HK-2 (cell line): ENCODE data around the gene FIBCD1.

Source experiments
- DNase-seq: peaks from one replicate; pipeline ENCODE4 v3.0.0-alpha.2; 2018; ENCODE audit not compliant: unreplicated experiment

The FIBCD1 gene

GRCh38 chr9:130895038-130895437, 44.0 kb downstream of the FIBCD1 start:
- DNase-seq: no peak

- no peak for DNase-seq
Measured at GRCh38 chr9:130894546-130894945, 44.5 kb downstream of the FIBCD1 start.

DNA sequence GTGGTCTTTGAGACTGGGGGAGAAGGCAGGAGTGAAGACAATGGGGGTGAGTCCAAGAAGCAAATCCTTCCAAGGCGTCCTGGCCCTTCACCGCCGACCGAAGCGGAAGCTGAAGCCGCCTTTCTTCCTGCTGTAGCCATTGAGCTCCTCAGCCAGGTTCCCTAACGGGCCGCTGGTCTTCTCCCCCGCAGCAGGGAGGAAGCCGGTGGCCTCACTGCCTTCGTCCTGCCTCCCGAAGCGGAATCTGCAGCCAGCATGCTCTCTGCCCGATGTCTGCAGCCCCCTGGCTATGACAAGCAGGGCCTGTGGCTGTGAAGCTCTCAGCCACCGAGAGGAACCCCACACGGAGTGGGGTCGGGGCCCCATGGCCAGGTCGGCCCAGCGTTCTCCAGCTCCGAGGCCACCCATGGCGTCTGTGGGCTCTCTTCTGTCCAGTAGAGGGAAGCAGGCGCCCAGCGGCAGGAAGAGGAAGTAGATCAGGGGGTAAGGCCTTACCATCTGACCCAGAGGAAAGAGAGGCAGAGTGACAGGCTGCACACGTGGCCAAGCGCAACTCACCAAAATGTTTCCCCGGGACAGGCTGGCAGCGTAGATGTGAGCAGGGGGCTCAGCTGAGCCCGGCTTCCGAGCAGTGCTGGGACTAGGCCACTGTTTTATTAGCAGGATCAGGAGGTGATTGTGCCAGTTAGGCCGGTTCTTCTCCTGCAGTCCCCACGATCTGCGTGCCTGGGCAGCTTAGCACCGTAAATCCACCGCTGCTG, 45.5 kb downstream of the FIBCD1 start:
- DNase-seq: no peak

- no peak for DNase-seq
Measured at GRCh38 chr9:130892477-130893304, 46.4 kb downstream of the FIBCD1 start.

GRCh38 chr9:130891688-130892476, 47.2 kb downstream of the FIBCD1 start:
- no peak for DNase-seq

GRCh38 chr9:130890870-130891687, 48.0 kb downstream of the FIBCD1 start:
- no peak for DNase-seq

DNA sequence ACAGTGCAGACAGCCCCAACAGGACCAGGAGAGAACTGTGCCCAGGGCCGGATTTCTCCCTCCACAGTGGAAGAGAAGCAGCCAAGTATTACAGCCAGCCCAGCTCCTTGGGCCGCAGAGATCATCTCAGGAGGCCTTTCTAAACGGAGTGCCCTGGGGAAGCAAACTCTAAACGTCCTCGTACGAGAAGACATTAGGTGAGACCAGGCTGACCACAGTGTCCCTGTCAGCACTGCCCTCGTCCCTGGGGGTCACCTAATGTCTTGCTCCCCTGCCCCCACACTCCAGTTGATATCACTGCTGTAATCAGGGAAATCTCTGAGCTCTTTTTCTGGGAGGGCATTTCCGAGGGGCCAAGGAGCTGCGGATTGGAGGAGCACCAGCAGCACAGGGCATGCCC, 48.9 kb downstream of the FIBCD1 start:
- DNase-seq: no peak

GRCh38 chr9:130888146-130888885, 50.7 kb downstream of the FIBCD1 start:
- DNase-seq: no peak

GRCh38 chr9:130887494-130888144, 51.4 kb downstream of the FIBCD1 start:
- DNase-seq: no peak

GRCh38 chr9:130886981-130887380, 52.1 kb downstream of the FIBCD1 start:
- DNase-seq: no peak

DNA sequence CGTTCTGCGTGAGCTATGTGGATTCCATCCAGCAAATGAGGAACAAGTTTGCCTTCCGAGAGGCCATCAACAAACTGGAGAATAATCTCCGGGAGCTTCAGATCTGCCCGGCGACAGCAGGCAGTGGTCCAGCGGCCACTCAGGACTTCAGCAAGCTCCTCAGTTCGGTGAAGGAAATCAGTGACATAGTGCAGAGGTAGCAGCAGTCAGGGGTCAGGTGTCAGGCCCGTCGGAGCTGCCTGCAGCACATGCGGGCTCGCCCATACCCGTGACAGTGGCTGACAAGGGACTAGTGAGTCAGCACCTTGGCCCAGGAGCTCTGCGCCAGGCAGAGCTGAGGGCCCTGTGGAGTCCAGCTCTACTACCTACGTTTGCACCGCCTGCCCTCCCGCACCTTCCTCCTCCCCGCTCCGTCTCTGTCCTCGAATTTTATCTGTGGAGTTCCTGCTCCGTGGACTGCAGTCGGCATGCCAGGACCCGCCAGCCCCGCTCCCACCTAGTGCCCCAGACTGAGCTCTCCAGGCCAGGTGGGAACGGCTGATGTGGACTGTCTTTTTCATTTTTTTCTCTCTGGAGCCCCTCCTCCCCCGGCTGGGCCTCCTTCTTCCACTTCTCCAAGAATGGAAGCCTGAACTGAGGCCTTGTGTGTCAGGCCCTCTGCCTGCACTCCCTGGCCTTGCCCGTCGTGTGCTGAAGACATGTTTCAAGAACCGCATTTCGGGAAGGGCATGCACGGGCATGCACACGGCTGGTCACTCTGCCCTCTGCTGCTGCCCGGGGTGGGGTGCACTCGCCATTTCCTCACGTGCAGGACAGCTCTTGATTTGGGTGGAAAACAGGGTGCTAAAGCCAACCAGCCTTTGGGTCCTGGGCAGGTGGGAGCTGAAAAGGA, 53.3 kb downstream of the FIBCD1 start:
- DNase-seq: no peak

GRCh38 chr9:130884542-130885483, 54.2 kb downstream of the FIBCD1 start:
- DNase-seq: no peak

DNA sequence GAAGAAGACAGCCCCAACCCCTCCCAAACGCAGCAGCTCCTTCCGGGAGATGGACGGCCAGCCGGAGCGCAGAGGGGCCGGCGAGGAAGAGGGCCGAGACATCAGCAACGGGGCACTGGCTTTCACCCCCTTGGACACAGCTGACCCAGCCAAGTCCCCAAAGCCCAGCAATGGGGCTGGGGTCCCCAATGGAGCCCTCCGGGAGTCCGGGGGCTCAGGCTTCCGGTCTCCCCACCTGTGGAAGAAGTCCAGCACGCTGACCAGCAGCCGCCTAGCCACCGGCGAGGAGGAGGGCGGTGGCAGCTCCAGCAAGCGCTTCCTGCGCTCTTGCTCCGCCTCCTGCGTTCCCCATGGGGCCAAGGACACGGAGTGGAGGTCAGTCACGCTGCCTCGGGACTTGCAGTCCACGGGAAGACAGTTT, 54.9 kb downstream of the FIBCD1 start:
- DNase-seq: no peak

- no peak for DNase-seq
Measured at GRCh38 chr9:130883479-130883878, 55.6 kb downstream of the FIBCD1 start.

- DNase-seq: no peak
Measured at GRCh38 chr9:130882696-130883225, 56.3 kb downstream of the FIBCD1 start.

GRCh38 chr9:130881516-130881915, 57.5 kb downstream of the FIBCD1 start:
- no peak for DNase-seq

DNA sequence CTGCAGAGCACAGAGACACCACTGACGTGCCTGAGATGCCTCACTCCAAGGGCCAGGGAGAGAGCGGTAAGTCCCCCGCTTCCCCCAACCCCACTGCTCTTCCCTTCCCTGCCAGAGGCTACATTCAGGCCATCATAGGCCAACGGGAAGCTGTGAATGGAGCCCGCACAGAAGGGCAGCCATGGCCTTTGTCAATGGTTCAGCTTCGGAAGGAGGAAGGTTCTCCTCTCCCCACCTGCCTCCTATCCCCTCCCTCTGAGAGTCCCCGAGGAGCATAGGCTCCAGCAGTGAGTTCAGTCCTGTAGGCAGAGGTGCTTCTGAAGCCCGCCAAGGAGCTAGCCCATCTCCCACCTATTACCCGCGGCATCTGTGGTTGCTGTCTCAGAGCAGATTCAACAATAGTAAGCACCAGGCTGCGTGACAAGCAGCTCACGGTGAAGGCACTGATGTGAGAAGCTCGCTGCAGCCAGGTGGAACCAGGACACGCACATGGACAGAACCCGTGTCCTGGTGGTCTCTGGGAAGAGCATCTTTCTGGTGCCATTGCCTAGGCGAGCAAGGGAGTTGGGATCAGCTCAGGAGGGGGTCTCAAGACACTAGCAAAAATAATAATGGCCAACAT, 58.3 kb downstream of the FIBCD1 start:
- DNase-seq: no peak
